Keratinocyte (primary cell): ENCODE results near the gene DTX3. TPM values are rescaled to one million over a fixed set of nuclear protein-coding genes. Genes with fewer than 3 reads are reported as not detected.
A peak's percentile ranks its signal among the peaks of the same experiment; 100 is the strongest.

Experiments
- DNase-seq: peaks from one replicate; pipeline ENCODE4 v3.0.0-alpha.2; 2011; ENCODE audit warnings: low read depth, missing footprints, low spot score
- FAIRE-seq: peaks from 2 replicates; lab custom pipeline; 2011; peaks lifted over from hg19 to GRCh38; lab: Jason Lieb, UNC
- H2AFZ ChIP-seq: 2 replicates; pipeline ENCODE4 v1.6.0; 2012; ENCODE audit warnings: low read length, control low read depth, inconsistent platforms; ENCODE audit not compliant: control insufficient read depth
- H3K27ac ChIP-seq: 2 replicates; pipeline ENCODE4 v1.5.1; 2011; ENCODE audit warnings: low read length; ENCODE audit not compliant: control insufficient read depth, insufficient read depth
- H3K27me3 ChIP-seq: 3 replicates; pipeline ENCODE4 v1.6.0; 2011; ENCODE audit warnings: low read length; ENCODE audit not compliant: control insufficient read depth, insufficient read depth; ENCODE audit errors: extremely low read depth
- H3K36me3 ChIP-seq, 2 experiments: 2 replicates in 1 of 2; 3 replicates in 1 of 2; pipeline ENCODE4 v1.5.1; 2011; ENCODE audit warnings: low read length in 2 of 2, mild to moderate bottlenecking in 1 of 2; ENCODE audit not compliant: control insufficient read depth in 2 of 2, insufficient read depth in 2 of 2; ENCODE audit errors: extremely low read depth in 1 of 2
- H3K4me1 ChIP-seq: 3 replicates; pipeline ENCODE4 v1.5.1; 2011; ENCODE audit warnings: low read length; ENCODE audit not compliant: control insufficient read depth, insufficient read depth; ENCODE audit errors: extremely low read depth
- H3K4me2 ChIP-seq: 3 replicates; pipeline ENCODE4 v1.6.0; 2011; ENCODE audit warnings: low read depth, low read length; ENCODE audit not compliant: control insufficient read depth, insufficient read depth; ENCODE audit errors: extremely low read depth
- H3K4me3 ChIP-seq, 3 experiments: fragments of 200-600 bp in 1 of 3; sonication (generic) in 1 of 3; 2 replicates in 2 of 3; 3 replicates in 1 of 3; pipeline ENCODE4 v1.5.1; 2011 to 2016; ENCODE audit warnings: low read length in 3 of 3, mild to moderate bottlenecking in 3 of 3, control low read depth in 2 of 3, inconsistent platforms in 1 of 3, low read depth in 1 of 3, mixed read lengths in 1 of 3, mixed run types in 1 of 3, moderate library complexity in 1 of 3; ENCODE audit not compliant: control insufficient read depth in 2 of 3, insufficient read depth in 2 of 3; ENCODE audit errors: extremely low read depth in 1 of 3
- H3K79me2 ChIP-seq: 2 replicates; pipeline ENCODE4 v1.6.0; 2012; ENCODE audit warnings: low read length; ENCODE audit not compliant: control insufficient read depth, insufficient read depth
- H3K9ac ChIP-seq: 3 replicates; pipeline ENCODE4 v1.6.0; 2011; ENCODE audit warnings: low read length; ENCODE audit not compliant: control insufficient read depth, insufficient read depth; ENCODE audit errors: extremely low read depth
- H3K9me1 ChIP-seq: 3 replicates; pipeline ENCODE4 v1.6.0; 2011; ENCODE audit warnings: low read length; ENCODE audit not compliant: control insufficient read depth, insufficient read depth; ENCODE audit errors: extremely low read depth
- H3K9me3 ChIP-seq: 2 replicates; pipeline ENCODE4 v1.5.1; 2012; ENCODE audit warnings: low read depth, low read length; ENCODE audit not compliant: control insufficient read depth
- H4K20me1 ChIP-seq: 3 replicates; pipeline ENCODE4 v1.6.0; 2011; ENCODE audit warnings: low read length; ENCODE audit not compliant: control insufficient read depth, insufficient read depth; ENCODE audit errors: extremely low read depth
- CTCF ChIP-seq, 3 experiments: IDR thresholded peaks in 1 of 3; conservative IDR thresholded peaks in 1 of 3; optimal IDR thresholded peaks in 1 of 3; 2 replicates in 2 of 3; 3 replicates in 1 of 3; pipeline versions ENCODE3 to v1.5.1; 2011; ENCODE audit warnings: low read length in 3 of 3, mild to moderate bottlenecking in 3 of 3, moderate library complexity in 2 of 3, control low read depth in 1 of 3, inconsistent platforms in 1 of 3; ENCODE audit not compliant: insufficient read depth in 2 of 3; ENCODE audit errors: extremely low read depth in 1 of 3
- EZH2 ChIP-seq: IDR thresholded peaks from one replicate; pipeline ENCODE4 v1.6.1; 2012; ENCODE audit warnings: inconsistent platforms, mild to moderate bottlenecking, low read length, moderate library complexity
- dilution Hi-C: fragments of 300-500 bp; cut with MboI; formaldehyde crosslinking; loops from one replicate; pipeline ENCODE4 v1.7.0; 2020; ENCODE audit warnings: low sequenced_read_pairs; ENCODE audit not compliant: extremely low pct_ligation_motif_present
- polyA minus RNA-seq, 3 experiments: library from RNA; depleted of rRNA, polyadenylated mRNA; stranded (reverse); fragments of >200 nt; gene quantifications; 1 replicate in 1 of 3; 2 replicates in 1 of 3; 3 replicates in 1 of 3; pipeline ENCODE4 v1.2.3, GENCODE V29; 2011
- polyA plus RNA-seq, 5 experiments: library from polyadenylated mRNA; depleted of rRNA in 3 of 5; stranded (reverse) in 3 of 5; stranded (forward) in 1 of 5; unstranded in 1 of 5; fragments of >200 nt; gene quantifications; 1 replicate in 1 of 5; 2 replicates in 3 of 5; 3 replicates in 1 of 5; pipeline versions ENCODE4 v1.2.1 to v1.2.3, GENCODE V29; 2011 to 2012; ENCODE audit warnings: missing spikeins in 2 of 5, low read depth in 1 of 5, low replicate concordance in 1 of 5

DTX3 gene
- polyA plus RNA-seq = 2.6 to 5.4 TPM (median 3.5 TPM) in 3 replicates
- 0.60 TPM for polyA plus RNA-seq (2011; ENCODE audit: low read depth)
- polyA plus RNA-seq (2011; cell fraction: cytosol; rRNA removed) = 1.9 and 3.1 TPM in 2 replicates
- polyA plus RNA-seq (2011; cell fraction: nucleus; rRNA removed) = 17.6 and 24.6 TPM in 2 replicates
- polyA plus RNA-seq (2012; ENCODE audit: low replicate concordance) = 2.2 and 2.9 TPM in 2 replicates
- polyA minus RNA-seq = 1.5 to 5.0 TPM (median 2.4 TPM) in 3 replicates
- 4.2 TPM for polyA minus RNA-seq (2011; cell fraction: cytosol; rRNA and poly(A)+ RNA removed)
- 1.9 and 3.4 TPM in 2 replicates for polyA minus RNA-seq (2011; cell fraction: nucleus; rRNA and poly(A)+ RNA removed)

GRCh38 chr12:57604454-57604991 lies at the start of gene DTX3:
Gene DTX3 (plus strand): TSS chr12:57604824. CDS start chr12:57606518, 1,694 bp downstream.
- no peak for DNase-seq
- peak within 1 kb of the TSS; percentile 84 for H2AFZ ChIP-seq

GRCh38 chr12:57554897-57555296 lies 49.7 kb upstream of the DTX3 start:
- no peaks in the 10 kb centered on the region for H4K20me1 ChIP-seq
- dilution Hi-C loops = no loop called here
- no peaks in the 10 kb centered on the region for H3K9me3 ChIP-seq
- H3K9ac ChIP-seq = no peak overlapping the region
- H3K9me1 ChIP-seq = no peaks in the 10 kb centered on the region
- H3K27me3 ChIP-seq = peaks cover 9% of the 10 kb centered on the region
- H3K4me3 ChIP-seq = no peak overlapping the region
- no peaks in the 10 kb centered on the region for H3K36me3 ChIP-seq
- no peak overlapping the region for H3K4me2 ChIP-seq
- DNase-seq (no peak), FAIRE-seq (no peak)
- H2AFZ ChIP-seq = no peak overlapping the region
- H3K4me1 ChIP-seq = no peaks in the 10 kb centered on the region
- no peaks in the 10 kb centered on the region for H3K79me2 ChIP-seq
- TF ChIP-seq EZH2 (no peak), CTCF (optimal IDR thresholded peaks at IDR 0.05 in 1 of 3, IDR thresholded peaks at IDR 0.05 in 1 of 3, conservative IDR thresholded peaks at IDR 0.05 in 1 of 3; ENCODE audit: extremely low read depth in 1 of 3, insufficient read depth in 2 of 3, low read length in 3 of 3) (no peak)
- H3K27ac ChIP-seq = no peak overlapping the region

More at GRCh38 chr12:57604454-57604991, at the start of gene DTX3:
- TF ChIP-seq EZH2 (peak; percentile 34), CTCF (optimal IDR thresholded peaks at IDR 0.05 in 1 of 3, IDR thresholded peaks at IDR 0.05 in 1 of 3, conservative IDR thresholded peaks at IDR 0.05 in 1 of 3; ENCODE audit: extremely low read depth in 1 of 3, insufficient read depth in 2 of 3, low read length in 3 of 3) (no peak)
- H3K9ac ChIP-seq = peak within 1 kb of the TSS; percentile 71
- peak within 1 kb of the TSS; percentile 89 for H3K4me2 ChIP-seq
- peak within 1 kb of the TSS; percentile 31 for H3K27ac ChIP-seq
- peak within 1 kb of the TSS; percentile 44 to 73 (median 53) for H3K4me3 ChIP-seq
- peaks cover 12% of the 10 kb centered on the region for H3K4me1 ChIP-seq
- H3K79me2 ChIP-seq = no peaks in the 10 kb centered on the region
- H3K27me3 ChIP-seq = peaks cover 18% of the 10 kb centered on the region
- no peak for FAIRE-seq
- dilution Hi-C loops = no loop called here
- peaks cover 12 to 15% of the 10 kb centered on the region in 2 experiments for H3K36me3 ChIP-seq
- no peaks in the 10 kb centered on the region for H3K9me3 ChIP-seq
- no peaks in the 10 kb centered on the region for H4K20me1 ChIP-seq
- peaks cover 3% of the 10 kb centered on the region for H3K9me1 ChIP-seq
